ENCODE data around the gene PALB2. TPM values are rescaled to one million over a fixed set of nuclear protein-coding genes. Genes with fewer than 3 reads are reported as not detected.
A peak's percentile ranks its signal among the peaks of the same experiment; 100 is the strongest.

The PALB2 gene
- total and polyA plus RNA-seq, 2 of the 8 experiments (the other 6 are each of a cell fraction or from before 2014, with no cell fraction given): 12.5 to 33.1 TPM

GRCh38 chr16:23556881-23557778 is 84.0 kb downstream of the PALB2 start, which contains the start of the genes EARS2 and UBFD1 (continued):
- TF ChIP-seq CTCF (IDR thresholded peaks at IDR 0.05; ENCODE audit: control extremely low read depth in 1 of 3, insufficient read depth in 1 of 3, low read depth in 1 of 3, low read length in 3 of 3): peak; percentile 51 to 72 (median 64)
- TF ChIP-seq JUND (IDR thresholded peaks at IDR 0.05; ENCODE audit: low read length): peak; percentile 22; the same call in 1 of the 2 replicates
- TF ChIP-seq CEBPB (IDR thresholded peaks at IDR 0.05; ENCODE audit: low read depth, low read length): no peak
- peak; percentile 66 for TF ChIP-seq SP1 (IDR thresholded peaks at IDR 0.05; ENCODE audit: low read depth, low read length)

Data from H1 (cell line).